Measurements from ENCODE around the gene FADS2.
A peak's percentile ranks its signal among the peaks of the same experiment; 100 is the strongest.

Gene FADS2

GRCh38 chr11:61828379-61828628 is 204 bp downstream of the FADS2 start:
- no peak for DNase-seq

- peak in 1 of 2 donors; percentile 29 for DNase-seq
Observed at GRCh38 chr11:61828629-61829407, 718 bp downstream of the FADS2 start.

- no peak for DNase-seq
Observed at GRCh38 chr11:61829806-61830205, 1.7 kb downstream of the FADS2 start.

GRCh38 chr11:61830237-61831105 is 2.4 kb downstream of the FADS2 start:
- no peak for DNase-seq

- DNase-seq: no peak
Observed at GRCh38 chr11:61832207-61832606, 4.1 kb downstream of the FADS2 start.

GRCh38 chr11:61832754-61833153 is 4.7 kb downstream of the FADS2 start:
- no peak for DNase-seq

GRCh38 chr11:61833471-61833870 is 5.4 kb downstream of the FADS2 start:
- DNase-seq: no peak

GRCh38 chr11:61833926-61834277 is 5.8 kb downstream of the FADS2 start:
- no peak for DNase-seq

- DNase-seq: peak in 1 of 2 donors; percentile 38
Observed at GRCh38 chr11:61834278-61835048, 6.4 kb downstream of the FADS2 start.

- no peak for DNase-seq
Observed at GRCh38 chr11:61836193-61836592, 8.1 kb downstream of the FADS2 start.

GRCh38 chr11:61837411-61838005 is 9.4 kb downstream of the FADS2 start:
- DNase-seq: no peak

GRCh38 chr11:61838501-61838900 is 10.4 kb downstream of the FADS2 start:
- DNase-seq: no peak

GRCh38 chr11:61838921-61839320 is 10.8 kb downstream of the FADS2 start:
- no peak for DNase-seq

- DNase-seq: no peak
Observed at GRCh38 chr11:61839742-61840141, 11.6 kb downstream of the FADS2 start.

- no peak for DNase-seq
Observed at GRCh38 chr11:61840371-61840770, 12.3 kb downstream of the FADS2 start.

GRCh38 chr11:61841636-61842527 is 13.8 kb downstream of the FADS2 start:
- peak in 1 of 2 donors; percentile 29 for DNase-seq

- no peak for DNase-seq
Observed at GRCh38 chr11:61842528-61842820, 14.4 kb downstream of the FADS2 start.

GRCh38 chr11:61844909-61845565 is 16.9 kb downstream of the FADS2 start:
- no peak for DNase-seq

- no peak for DNase-seq
Observed at GRCh38 chr11:61846362-61847020, 18.4 kb downstream of the FADS2 start.

GRCh38 chr11:61847914-61848581 is 19.9 kb downstream of the FADS2 start:
- DNase-seq: no peak

GRCh38 chr11:61848631-61849030 is 20.5 kb downstream of the FADS2 start:
- no peak for DNase-seq
